ENCODE measurements around the gene MACF1.

Gene MACF1

DNA sequence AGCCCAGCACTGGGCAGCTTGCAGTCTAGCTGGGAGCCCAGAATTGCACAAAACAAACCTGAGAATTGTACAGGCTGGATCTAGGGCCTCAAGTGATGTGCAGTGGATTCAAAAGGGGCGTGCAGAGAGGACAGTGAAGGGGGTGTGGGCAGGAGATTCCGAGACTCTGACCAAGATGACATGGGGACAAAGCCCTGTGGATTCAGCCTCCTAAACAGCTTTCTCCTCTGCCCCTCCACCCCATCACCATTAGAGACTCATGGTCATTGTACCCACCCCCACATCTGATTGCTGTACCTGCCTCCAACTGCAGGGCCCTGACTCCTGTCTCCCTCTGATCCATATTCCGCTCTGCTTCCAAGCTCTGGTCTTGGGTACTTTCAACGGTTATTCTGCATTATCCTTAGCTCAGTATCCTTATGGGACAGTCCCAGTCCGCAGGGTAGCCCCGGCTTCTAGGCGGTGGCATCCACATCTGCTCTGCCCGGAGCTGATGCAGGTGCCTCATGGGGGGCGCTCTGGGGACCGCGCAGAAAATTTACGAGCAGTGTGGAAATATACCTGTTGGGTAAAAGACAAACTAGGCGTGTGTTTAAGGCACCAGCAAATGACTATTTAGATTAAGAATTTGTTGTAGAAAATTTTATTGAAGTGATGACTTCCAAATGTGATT lies 285.2 kb downstream of the MACF1 start:
- Histone ChIP-seq H4K91ac (ENCODE audit: low read length) (no peak overlapping the region), H2BK15ac (ENCODE audit: low read depth, poor library complexity, severe bottlenecking) (no peak overlapping the region), H2AFZ (ENCODE audit: low read depth, low read length) (no peak overlapping the region), H3K4me1 (ENCODE audit: control insufficient read depth, insufficient read depth, low read depth, low read length) (peaks cover 21% of the 10 kb centered on the region), H2AK5ac (ENCODE audit: low read length, severe bottlenecking) (no peak overlapping the region), H3K79me1 (replicated peaks; ENCODE audit: low read length, poor library complexity, severe bottlenecking) (peaks cover 4% of the 10 kb centered on the region), H3K9ac (ENCODE audit: low read length) (no peak overlapping the region), H2BK5ac (ENCODE audit: low read depth, low read length, poor library complexity, severe bottlenecking) (no peak overlapping the region), H3K4me3 (ENCODE audit: insufficient read depth in 1 of 2, low read depth in 1 of 2, low read length in 2 of 2) (no peak overlapping the region), H3K18ac (ENCODE audit: low read depth in 1 of 2, low read length in 2 of 2) (no peak overlapping the region), H3K4ac (ENCODE audit: low read depth in 1 of 2, low read length in 2 of 2) (no peak overlapping the region), H3K23ac (ENCODE audit: low read length in 2 of 2) (no peak overlapping the region), H3K27me3 (ENCODE audit: control insufficient read depth in 1 of 2, insufficient read depth in 1 of 2, low read length in 2 of 2) (peaks cover 16 to 29% of the 10 kb centered on the region in 2 experiments), H3K4me2 (ENCODE audit: low read length, poor library complexity, severe bottlenecking) (no peak overlapping the region), H3K27ac (ENCODE audit: low read length, poor library complexity, severe bottlenecking) (no peak overlapping the region), H2BK120ac (ENCODE audit: low read depth, low read length) (no peak overlapping the region), H4K8ac (ENCODE audit: low read length) (no peak overlapping the region), H3K9me3 (ENCODE audit: control insufficient read depth, low read length) (no peaks in the 10 kb centered on the region), H3K14ac (ENCODE audit: low read length in 2 of 2) (no peak overlapping the region), H2BK12ac (ENCODE audit: low read length in 2 of 2) (no peak overlapping the region), H3K36me3 (ENCODE audit: control insufficient read depth in 1 of 2, insufficient read depth in 2 of 2, low read depth in 1 of 2, low read length in 2 of 2) (peaks cover 22 to 34% of the 10 kb centered on the region in 2 experiments)
- WGBS = 90% methylated on average over 13 of the region's 13 CpGs
- DNase-seq = no peak

DNA sequence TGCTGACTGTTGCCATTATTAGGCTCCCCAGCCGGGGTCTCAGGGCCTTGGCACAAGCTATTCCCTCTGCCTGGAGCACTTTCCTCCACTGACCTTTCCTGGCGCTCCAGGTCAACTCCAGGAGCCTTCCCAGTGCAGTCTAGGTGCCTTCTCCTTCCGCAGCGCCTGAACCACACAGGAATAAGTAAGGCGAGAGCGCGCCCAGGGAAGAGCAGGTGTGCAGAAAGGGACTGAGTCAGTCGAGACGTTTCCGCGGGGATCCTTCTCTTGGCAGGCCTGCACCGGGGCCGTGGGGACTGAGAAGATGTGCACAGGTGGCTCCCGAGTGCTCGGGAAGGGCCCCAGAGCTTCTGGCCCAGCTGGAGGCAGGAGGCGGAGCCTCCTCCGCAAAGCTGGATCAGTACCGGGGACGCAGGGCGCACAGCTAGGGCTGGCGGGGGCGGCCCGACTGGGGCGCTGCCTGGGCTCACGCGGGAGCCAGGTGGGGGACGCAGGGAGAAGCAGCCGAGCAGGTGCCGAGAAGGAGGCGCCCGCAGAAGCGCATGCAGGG lies 286.2 kb downstream of the MACF1 start:
- peaks cover 21% of the 10 kb centered on the region for H3K4me1 ChIP-seq (ENCODE audit: control insufficient read depth, insufficient read depth, low read depth, low read length)
- no peak overlapping the region for H3K4ac ChIP-seq (ENCODE audit: low read depth in 1 of 2, low read length in 2 of 2)
- no peak overlapping the region for H2BK5ac ChIP-seq (ENCODE audit: low read depth, low read length, poor library complexity, severe bottlenecking)
- no peaks in the 10 kb centered on the region for H3K79me1 ChIP-seq (replicated peaks; ENCODE audit: low read length, poor library complexity, severe bottlenecking)
- H3K9ac ChIP-seq (ENCODE audit: low read length) = no peak overlapping the region
- no peak overlapping the region for H2AFZ ChIP-seq (ENCODE audit: low read depth, low read length)
- H3K23ac ChIP-seq (ENCODE audit: low read length in 2 of 2) = no peak overlapping the region
- H2BK120ac ChIP-seq (ENCODE audit: low read depth, low read length) = no peak overlapping the region
- no peak overlapping the region for H3K18ac ChIP-seq (ENCODE audit: low read depth in 1 of 2, low read length in 2 of 2)
- peaks cover 16 to 29% of the 10 kb centered on the region in 2 experiments for H3K27me3 ChIP-seq (ENCODE audit: control insufficient read depth in 1 of 2, insufficient read depth in 1 of 2, low read length in 2 of 2)
- H3K9me3 ChIP-seq (ENCODE audit: control insufficient read depth, low read length) = no peaks in the 10 kb centered on the region
- no peak overlapping the region for H4K8ac ChIP-seq (ENCODE audit: low read length)
- H3K36me3 ChIP-seq (ENCODE audit: control insufficient read depth in 1 of 2, insufficient read depth in 2 of 2, low read depth in 1 of 2, low read length in 2 of 2) = peaks cover 12 to 24% of the 10 kb centered on the region in 2 experiments
- no peak overlapping the region for H2AK5ac ChIP-seq (ENCODE audit: low read length, severe bottlenecking)
- H3K4me3 ChIP-seq (ENCODE audit: insufficient read depth in 1 of 2, low read depth in 1 of 2, low read length in 2 of 2) = peak overlapping the region; percentile 29 to 54
- peak overlapping the region; percentile 91 for H3K4me2 ChIP-seq (ENCODE audit: low read length, poor library complexity, severe bottlenecking)
- H3K27ac ChIP-seq (ENCODE audit: low read length, poor library complexity, severe bottlenecking) = no peak overlapping the region
- no peak for DNase-seq
- 16% methylated on average over 23 of the region's 32 CpGs for WGBS
- no peak overlapping the region for H4K91ac ChIP-seq (ENCODE audit: low read length)
- H3K14ac ChIP-seq (ENCODE audit: low read length in 2 of 2) = peak overlapping the region in 1 of 2 experiments; percentile 28
- no peak overlapping the region for H2BK15ac ChIP-seq (ENCODE audit: low read depth, poor library complexity, severe bottlenecking)
- no peak overlapping the region for H2BK12ac ChIP-seq (ENCODE audit: low read length in 2 of 2)

DNA sequence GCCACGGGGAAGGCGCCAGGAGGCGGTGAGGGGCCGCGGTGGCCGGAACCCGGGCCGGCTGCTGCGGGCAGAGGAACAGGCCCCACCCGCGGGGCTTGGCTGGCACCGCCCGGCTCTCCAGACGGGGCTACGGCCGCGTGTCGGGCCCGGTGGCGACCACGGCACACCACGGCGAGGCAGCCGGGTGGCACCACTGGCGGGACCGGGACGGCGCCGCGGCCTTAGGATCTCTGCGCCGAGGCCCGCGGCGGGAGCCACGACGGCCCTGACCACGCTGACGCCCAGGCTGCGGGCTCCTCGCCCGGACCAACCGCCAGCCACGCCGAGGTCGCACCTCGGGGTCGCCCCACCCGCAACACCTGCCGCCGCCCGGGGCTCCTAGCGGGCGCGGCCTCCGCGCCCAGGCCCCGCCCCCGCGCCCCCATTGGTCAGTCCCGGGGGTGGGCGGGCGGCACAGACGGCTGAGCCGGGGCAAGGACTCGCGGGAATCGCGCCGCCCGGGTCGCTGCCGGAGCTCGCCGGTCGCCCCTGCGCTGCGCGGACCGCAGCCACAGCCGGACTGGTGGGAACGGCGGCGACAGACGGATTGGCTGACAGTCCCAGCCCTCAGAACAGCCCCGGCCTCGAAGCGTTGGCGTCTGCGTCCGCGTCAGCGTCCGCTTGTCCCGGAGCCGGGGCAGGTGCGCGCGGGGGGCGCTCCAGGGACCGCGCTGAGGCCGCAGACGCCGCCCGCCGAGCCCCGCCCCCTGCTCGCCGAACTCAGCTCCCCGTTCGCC lies 286.8 kb downstream of the MACF1 start, which contains the start of gene BMP8A:
BMP8A (plus strand) TSS at position 491 of the 776 bp plus-strand sequence. CDS start 356 bp downstream, outside the sequence.
- H3K23ac ChIP-seq (ENCODE audit: low read length in 2 of 2) = peak within 1 kb of the TSS in 1 of 2 experiments; percentile 89
- H3K27ac ChIP-seq (ENCODE audit: low read length, poor library complexity, severe bottlenecking) = no peak within 1 kb of the TSS
- H3K14ac ChIP-seq (ENCODE audit: low read length in 2 of 2) = peak within 1 kb of the TSS in 1 of 2 experiments; percentile 28
- DNase-seq = peak; percentile 53
- peaks cover 21% of the 10 kb centered on the region for H3K4me1 ChIP-seq (ENCODE audit: control insufficient read depth, insufficient read depth, low read depth, low read length)
- H2BK15ac ChIP-seq (ENCODE audit: low read depth, poor library complexity, severe bottlenecking) = no peak within 1 kb of the TSS
- H3K18ac ChIP-seq (ENCODE audit: low read depth in 1 of 2, low read length in 2 of 2) = peak within 1 kb of the TSS in 1 of 2 experiments; percentile 40
- no peak within 1 kb of the TSS for H4K91ac ChIP-seq (ENCODE audit: low read length)
- H3K4ac ChIP-seq (ENCODE audit: low read depth in 1 of 2, low read length in 2 of 2) = no peak within 1 kb of the TSS
- H2BK12ac ChIP-seq (ENCODE audit: low read length in 2 of 2) = no peak within 1 kb of the TSS
- H3K9ac ChIP-seq (ENCODE audit: low read length) = no peak within 1 kb of the TSS
- 2% methylated on average over 64 of the region's 112 CpGs for WGBS
- no peaks in the 10 kb centered on the region for H3K79me1 ChIP-seq (replicated peaks; ENCODE audit: low read length, poor library complexity, severe bottlenecking)
- peak within 1 kb of the TSS; percentile 77 for H2AFZ ChIP-seq (ENCODE audit: low read depth, low read length)
- no peak within 1 kb of the TSS for H4K8ac ChIP-seq (ENCODE audit: low read length)
- H3K4me3 ChIP-seq (ENCODE audit: insufficient read depth in 1 of 2, low read depth in 1 of 2, low read length in 2 of 2) = peak within 1 kb of the TSS; percentile 49 to 54
- peaks cover 12 to 18% of the 10 kb centered on the region in 2 experiments for H3K36me3 ChIP-seq (ENCODE audit: control insufficient read depth in 1 of 2, insufficient read depth in 2 of 2, low read depth in 1 of 2, low read length in 2 of 2)
- no peak within 1 kb of the TSS for H2BK5ac ChIP-seq (ENCODE audit: low read depth, low read length, poor library complexity, severe bottlenecking)
- no peak within 1 kb of the TSS for H2BK120ac ChIP-seq (ENCODE audit: low read depth, low read length)
- H3K4me2 ChIP-seq (ENCODE audit: low read length, poor library complexity, severe bottlenecking) = peak within 1 kb of the TSS; percentile 91
- H3K9me3 ChIP-seq (ENCODE audit: control insufficient read depth, low read length) = no peaks in the 10 kb centered on the region
- H3K27me3 ChIP-seq (ENCODE audit: control insufficient read depth in 1 of 2, insufficient read depth in 1 of 2, low read length in 2 of 2) = peaks cover 16 to 29% of the 10 kb centered on the region in 2 experiments
- H2AK5ac ChIP-seq (ENCODE audit: low read length, severe bottlenecking) = no peak within 1 kb of the TSS

Data from mesenchymal stem cell (in vitro differentiated cells and primary cell).